HT1080 (cell line): ENCODE results near the gene VEPH1. TPM values are rescaled to one million over a fixed set of nuclear protein-coding genes. Genes with fewer than 3 reads are reported as not detected.

ENCODE experiments used
- DNase-seq: peaks from one replicate; pipeline ENCODE4 v3.0.0-alpha.2; 2015; ENCODE audit warnings: low read depth
- total RNA-seq: library from RNA; depleted of rRNA; stranded (reverse); fragments of >200 nt; shearing (Covaris generic); gene quantifications from 2 replicates; pipeline ENCODE4 v1.2.3, GENCODE V29; 2014

Gene VEPH1
- total RNA-seq, 1 experiment from 2014 or later: 91.1 TPM

DNA sequence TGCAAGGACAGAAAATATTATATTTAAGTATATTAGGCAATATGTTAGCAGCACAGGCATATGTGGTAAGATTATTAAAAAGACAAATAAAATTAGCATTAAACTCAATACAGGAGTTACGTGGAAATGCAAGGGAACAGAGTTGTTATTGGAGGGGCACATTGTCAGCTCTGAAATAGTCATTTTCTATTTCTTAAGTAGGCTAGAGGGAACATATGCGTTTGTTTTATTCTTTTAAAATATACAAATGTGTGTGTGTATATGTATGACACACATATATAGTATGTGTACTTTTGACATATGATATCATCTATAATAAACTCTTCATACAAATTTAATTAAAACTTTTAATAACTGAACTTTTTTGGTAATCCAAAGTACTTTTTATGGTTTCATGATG lies 22.8 kb upstream of the VEPH1 start:
- DNase-seq: no peak

- peak; percentile 21 for DNase-seq
Measured at GRCh38 chr3:157523814-157524213, 20.6 kb upstream of the VEPH1 start.

- no peak for DNase-seq
Measured at GRCh38 chr3:157522648-157523047, 19.4 kb upstream of the VEPH1 start.

DNA sequence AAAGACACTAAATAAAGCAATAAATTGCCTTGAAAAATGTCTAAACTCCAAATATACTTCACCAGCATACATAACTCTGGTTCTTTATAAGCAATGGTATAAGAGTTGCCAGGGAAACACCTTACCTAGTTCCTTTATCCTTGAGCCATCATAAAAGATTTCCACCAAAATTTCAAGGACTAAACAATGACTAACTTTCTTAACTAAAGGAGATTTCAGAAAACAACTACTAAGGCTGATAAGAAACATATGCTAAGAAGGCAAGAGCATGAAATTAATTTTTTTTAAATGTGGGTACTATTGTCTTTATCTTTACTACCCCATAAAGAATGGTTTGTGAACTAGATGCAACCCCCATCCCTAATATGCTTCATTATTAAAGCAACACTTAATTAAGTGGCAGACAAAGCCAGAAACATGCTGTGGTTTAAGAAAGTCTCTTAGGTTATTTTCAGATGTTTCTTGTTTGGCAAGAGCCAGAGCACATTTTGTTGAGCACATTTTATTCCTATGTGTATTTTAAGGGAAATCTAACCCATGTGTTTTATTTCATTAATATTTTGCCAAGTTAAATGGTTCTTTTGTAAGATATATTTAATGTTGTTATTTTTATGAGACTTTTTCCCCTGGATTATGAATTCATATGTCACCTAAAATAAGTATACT lies 17.4 kb upstream of the VEPH1 start:
- no peak for DNase-seq

GRCh38 chr3:157518881-157519280 lies 15.7 kb upstream of the VEPH1 start:
- no peak for DNase-seq

DNA sequence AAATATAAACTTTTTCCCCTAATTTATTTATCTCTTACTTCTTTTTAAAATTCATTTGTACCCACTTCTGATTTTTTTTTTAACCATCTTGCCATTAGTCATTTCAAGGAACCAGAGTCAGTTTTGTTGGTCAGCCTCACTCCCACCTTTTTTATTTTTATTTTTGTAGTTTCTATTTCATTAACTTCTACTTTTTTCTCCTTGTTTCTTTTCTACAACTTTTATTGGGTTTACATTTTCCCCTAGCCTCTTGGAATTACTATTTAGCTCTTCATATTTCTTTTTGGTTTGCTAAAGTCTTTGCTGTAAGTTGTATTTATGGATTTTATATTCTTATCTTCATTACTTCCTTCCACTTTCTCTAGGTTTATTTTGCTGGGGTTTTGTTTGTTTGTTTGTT lies 13.7 kb upstream of the VEPH1 start:
- DNase-seq: no peak

DNA sequence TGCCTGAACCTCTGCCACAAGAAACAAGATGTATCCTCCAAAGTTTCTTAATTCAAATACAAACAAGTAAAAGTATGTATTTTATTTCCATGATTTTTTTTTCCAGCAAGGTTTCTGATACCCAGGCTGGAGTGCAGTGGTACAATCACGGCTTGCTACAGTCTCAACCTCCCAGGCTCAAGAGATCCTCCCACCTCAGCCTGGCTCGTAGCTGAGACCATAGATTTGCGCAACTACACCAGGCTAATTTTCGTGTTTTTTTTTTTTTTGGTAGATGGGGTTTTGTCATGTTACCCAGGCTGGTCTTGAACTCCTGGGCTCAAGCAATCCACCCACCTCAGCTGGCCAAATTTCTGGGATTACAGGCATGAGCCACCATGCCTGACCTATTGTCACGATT lies 12.2 kb upstream of the VEPH1 start:
- DNase-seq: no peak

DNA sequence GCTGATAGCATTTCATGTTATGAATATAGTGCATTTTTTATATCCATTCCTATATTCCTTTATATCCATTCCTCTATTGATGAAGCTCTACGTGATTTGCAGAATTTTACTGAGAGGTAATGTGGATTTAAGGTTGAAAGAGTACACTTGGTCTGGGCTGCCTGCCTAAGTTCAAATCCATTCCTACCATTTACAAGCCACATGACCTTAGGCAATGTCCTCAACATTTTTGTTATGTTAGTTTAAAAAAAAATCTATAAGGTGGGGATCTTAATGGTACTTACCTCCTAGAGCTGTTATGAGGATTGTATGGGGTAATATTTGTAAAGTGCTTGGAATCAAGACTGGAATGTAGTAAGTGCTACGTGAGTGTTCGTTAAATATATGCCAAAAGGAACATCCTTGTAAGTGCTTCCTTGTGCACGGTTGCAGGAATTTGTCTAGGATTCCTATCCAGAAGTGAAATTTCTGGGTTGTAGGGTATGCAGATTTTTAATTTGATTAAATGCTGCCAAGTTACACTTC lies 11.2 kb upstream of the VEPH1 start:
- DNase-seq: no peak

DNA sequence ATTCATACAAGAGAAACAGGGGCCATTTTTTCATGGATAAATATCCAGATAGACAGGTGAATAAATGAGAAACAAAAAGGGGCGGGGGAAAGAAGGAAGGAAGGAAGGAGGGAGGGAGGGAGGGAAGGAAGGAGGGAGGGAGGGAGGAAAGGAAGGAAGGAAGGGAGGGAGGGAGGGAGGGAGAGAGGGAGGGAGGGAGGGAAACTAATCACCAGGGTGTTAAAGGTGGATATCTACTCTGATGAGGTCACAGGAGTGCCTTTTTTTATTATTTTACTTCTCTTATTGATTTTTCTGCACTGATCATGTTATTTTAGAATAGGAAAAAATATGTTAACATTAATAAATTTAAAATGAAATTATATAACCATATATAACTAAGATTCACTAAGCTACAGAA lies 10.4 kb upstream of the VEPH1 start:
- no peak for DNase-seq

- DNase-seq: no peak
Measured at GRCh38 chr3:157512534-157512933, 9.3 kb upstream of the VEPH1 start.

- DNase-seq: no peak
Measured at GRCh38 chr3:157508461-157508860, 5.2 kb upstream of the VEPH1 start.

DNA sequence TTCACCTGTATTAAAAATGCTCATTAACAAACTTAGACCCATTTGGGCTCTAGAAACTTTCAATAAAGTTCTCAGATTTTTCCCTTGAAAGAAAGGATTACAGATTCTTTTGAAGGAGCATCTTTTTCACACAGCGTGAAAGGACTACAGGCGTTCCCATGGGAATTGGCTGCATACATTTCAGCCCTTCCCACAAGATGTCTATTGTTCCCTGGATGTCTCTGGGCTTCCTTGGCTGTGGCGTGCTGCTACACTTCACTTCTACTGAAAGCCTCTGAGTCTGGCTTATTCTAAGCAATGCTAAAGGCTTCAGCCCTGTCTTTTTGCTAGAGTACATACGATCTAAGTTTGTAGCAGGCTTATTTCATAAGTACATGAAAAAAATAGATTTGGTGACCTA lies 1.4 kb downstream of the VEPH1 start:
- no peak for DNase-seq

DNA sequence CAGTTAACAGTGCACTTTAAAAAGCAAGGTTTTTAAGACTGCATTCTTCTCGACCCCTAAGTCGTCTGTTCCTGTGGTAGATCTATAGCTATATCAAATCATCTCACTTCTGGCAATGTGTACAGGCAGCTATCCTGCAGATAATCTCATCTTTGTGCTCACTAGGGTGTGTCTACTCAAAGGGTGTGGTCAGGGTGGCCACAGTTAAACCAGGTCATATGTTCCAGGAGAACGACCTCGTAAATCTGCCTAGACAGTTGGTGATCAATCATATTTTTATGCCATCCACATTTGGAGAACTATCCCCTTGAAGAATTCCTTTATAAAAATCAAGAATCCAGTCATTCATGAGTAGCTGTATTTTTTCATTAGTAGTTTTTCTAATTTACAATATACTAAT lies 3.0 kb downstream of the VEPH1 start:
- no peak for DNase-seq

DNA sequence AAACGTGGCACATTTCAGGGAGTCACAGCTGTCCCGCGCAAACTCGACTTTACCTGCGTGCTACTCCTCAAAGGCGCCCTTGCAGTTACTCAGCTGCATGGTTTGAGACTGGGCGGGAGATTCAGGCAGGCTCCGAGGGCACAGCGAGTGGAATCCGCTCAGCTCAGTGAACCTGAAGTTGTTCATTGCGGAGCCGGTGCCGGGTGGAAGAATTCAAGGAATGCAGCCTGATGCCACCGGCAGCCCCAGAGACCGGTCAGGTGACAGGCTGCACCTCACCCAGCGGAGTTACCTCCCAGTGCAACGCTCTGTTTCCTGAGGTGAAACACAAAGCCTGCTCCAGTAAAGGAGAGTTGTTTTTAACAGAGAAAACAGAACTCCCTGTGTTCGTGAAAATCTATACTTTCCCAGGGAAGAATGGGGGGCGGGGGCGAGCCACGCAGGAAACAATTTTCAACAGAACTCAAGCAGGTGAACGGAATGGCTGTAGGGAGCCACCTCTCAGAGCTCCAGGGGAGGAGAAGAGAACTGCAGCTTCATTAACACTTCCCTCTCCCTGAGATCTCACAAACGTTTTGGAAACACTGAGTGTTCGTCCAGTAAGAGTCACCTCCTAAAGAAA lies 3.8 kb downstream of the VEPH1 start:
- no peak for DNase-seq

DNA sequence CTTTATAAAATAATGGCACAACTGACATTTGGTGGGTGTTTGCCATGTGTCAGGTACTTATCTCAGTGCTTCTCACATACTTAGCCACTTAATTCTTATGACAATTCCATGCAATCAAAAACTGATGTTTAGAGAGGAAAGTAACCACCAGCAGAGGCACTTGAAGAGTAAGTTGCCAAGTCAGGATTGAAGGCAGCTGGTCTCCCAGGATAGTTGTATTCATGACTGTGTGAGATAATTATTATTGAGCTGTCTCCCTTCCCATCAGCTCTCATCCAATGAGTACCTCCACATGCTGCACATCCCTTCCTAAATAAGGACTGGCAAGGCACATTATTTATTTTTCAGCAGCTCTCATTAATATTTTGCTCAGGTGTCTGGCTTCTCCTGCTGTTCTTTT lies 4.8 kb downstream of the VEPH1 start:
- no peak for DNase-seq

DNA sequence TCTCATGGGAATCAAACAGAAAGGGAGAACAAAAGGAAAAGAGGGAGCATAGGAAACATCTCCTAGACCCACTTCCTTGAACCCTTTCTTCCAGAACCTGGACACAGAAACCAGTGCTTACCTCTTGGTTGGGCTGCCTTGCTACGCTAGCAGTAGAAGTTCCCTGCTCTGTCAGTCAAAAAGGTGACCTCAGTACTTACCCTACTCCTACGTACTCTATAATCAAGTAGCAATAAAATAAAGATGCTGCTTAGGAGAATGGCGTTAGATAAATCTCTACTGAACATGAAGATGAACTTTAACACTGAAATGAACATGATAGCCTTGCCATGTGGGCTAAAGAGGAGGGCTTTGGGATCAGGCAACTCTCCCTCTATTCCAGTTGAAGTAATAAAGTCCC lies 7.4 kb downstream of the VEPH1 start:
- no peak for DNase-seq

DNA sequence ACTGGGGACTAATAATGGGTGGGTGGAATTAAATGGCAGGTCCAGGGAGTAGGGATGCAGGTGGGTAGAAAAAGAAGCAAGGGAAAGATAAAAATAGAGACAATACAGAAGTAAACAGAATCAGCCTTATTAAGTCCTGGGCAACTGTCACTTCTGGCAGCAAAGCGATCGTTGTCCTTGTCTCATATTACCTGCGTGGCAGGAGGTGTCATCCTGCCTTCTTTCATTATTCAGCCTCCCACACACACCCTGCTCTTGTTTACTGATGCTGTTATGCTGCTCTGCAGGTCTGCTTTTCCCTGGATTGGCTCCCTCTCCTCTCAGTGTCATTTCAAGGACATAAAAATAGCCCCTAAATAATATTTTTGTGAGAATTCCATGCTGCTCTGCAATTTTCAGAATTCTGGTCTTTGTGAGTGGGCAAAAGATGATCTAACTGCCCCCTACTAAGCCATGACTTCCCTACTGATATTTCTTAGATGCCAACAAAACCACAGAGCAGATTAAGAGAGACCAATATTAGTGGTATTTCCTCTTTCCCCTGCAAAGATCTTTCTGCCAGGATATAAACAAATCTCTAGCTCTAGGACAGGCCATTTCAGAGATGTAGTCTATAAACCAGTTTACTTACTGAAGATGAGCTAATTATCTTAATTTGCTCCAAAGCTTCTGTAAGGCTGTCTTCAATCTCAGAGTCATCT lies 8.5 kb downstream of the VEPH1 start:
- peak; percentile 44 for DNase-seq

GRCh38 chr3:157493627-157494550 lies 9.3 kb downstream of the VEPH1 start:
- peak; percentile 65 for DNase-seq

DNA sequence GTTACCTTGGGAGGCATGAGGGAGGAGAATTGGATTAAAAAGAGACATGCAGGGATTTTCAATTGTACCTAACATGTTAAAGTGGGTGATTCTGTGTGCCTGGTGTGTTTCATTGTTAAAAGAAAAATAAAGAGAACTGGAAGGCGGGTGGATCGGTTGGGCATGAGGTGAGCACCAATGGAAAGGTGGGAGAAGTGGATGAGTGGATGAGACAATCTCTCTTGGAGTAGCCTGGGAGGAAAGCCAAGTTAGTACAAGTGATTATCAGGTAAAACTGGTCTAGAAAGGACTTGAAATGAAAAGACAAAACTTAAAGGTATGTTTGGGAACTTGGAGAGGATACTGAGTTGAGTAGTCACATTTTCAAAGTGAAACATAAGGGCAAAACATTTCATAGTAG lies 12.1 kb downstream of the VEPH1 start:
- no peak for DNase-seq

- no peak for DNase-seq
Measured at GRCh38 chr3:157488144-157488543, 15.1 kb downstream of the VEPH1 start.

DNA sequence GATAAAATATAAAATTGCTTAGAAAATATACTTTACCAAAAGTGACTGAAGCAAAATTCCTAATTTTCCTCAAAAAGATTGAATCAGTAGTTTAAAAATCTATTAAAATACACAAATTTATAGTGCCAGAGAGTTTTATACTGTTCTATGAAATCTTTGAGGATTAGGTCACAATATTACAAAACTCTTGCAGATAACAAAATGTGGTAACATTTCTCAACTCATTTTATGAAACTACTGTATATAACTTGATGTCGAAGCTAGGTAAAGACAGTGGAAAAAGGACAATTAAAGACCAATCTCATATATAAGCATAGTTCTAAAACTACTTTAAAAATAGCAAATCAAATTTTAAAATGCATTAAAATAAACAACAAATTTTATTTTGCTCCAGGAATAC lies 15.9 kb downstream of the VEPH1 start:
- DNase-seq: no peak
